ENCODE data around the gene ANXA1.

ANXA1 gene

DNA sequence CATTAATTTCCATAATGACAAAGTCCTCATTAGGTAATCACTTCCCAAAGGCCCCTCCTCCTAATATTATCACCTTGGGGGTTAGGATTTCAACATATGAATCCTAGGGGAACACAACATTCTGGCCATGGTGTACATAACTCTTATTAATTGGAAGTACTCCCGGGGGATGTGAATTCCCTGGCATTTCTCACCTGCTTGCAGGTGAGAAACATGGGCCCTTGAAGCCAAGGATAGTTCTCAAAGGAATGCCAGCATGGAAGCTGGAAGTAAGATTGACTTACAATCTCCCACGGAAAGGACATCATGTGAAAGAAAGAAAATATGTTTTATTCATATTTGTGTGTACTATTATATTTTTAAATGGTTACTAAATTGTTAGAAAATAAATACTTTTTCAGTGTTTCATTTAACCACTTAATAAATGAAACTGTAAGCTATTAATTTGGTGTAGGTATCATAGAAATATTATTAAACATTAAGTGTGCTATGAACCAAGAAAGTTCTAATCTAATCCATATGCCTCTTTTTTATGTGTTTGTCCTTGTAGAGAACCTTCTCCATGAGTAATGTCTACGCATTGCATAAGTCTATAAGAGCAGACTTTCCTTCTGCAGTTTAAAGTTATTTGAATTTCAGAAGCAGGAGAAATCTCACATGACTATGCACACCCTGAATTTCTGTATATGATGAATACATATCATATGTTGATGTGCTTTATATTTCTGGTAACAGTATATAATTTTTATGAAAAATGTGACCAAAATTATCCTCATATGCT is 59.4 kb downstream of the ANXA1 start:
- no peak for DNase-seq (ENCODE audit: low spot score)

DNA sequence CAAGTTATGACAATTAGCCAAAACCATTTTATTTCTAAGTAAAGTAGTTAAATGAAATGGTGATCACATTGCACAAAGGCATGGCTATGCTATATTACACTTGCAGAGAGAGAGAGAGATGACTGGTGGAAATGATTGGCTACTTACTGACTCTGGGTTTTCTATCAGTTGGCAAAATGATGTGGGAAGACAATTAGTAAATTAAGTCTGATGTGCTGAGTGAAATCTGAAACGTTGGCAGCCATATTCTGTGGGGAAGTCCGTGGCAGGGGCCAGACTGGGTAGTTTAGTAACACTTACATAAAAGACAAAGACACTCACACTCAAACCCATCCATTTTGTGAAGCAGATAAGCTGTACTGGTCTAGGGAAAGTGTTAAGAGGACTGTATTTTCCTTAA is 61.6 kb downstream of the ANXA1 start:
- DNase-seq (ENCODE audit: low spot score): no peak

DNA sequence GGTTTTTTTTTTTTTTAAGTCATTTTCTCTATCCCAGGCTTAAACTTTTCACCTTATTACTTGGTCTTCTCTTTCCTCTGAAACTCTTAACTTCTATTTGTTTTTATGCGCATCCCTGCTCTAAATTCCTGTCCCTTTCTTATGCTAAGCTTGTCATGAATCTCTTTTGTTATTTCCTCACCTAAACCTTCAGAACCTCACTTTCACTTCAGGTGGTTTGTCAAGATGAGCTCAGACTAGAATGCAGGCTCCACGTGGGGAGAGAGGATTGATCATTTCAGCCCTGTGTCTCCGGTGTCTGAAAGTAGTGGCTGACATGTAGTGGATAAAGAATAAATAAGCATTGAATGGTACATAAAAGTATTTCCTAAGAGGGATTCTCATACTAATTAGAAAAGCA is 63.6 kb downstream of the ANXA1 start:
- no peak for DNase-seq (ENCODE audit: low spot score)

DNA sequence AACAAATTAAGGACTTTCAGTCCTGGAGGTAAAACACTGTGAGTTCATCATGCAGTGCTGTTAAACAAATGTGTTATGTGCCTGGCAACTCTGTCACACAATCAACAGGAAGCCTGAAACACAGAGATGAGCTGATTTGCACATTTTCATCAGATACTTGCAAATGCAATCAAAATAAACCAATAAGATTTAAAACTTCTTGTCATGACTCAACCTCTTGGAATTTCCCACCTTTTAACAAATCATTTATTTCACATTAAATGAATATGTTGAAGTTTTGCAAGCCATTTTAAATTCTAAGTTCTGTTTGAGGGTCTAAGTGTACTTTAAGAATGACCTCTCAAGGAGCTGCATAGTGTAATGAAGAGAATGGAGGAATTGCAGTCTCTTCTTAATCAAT is 64.4 kb downstream of the ANXA1 start:
- DNase-seq (ENCODE audit: low spot score): no peak

All from AG08396 (cell line).